ENCODE measurements around the gene LARGE2.

Gene LARGE2

DNA sequence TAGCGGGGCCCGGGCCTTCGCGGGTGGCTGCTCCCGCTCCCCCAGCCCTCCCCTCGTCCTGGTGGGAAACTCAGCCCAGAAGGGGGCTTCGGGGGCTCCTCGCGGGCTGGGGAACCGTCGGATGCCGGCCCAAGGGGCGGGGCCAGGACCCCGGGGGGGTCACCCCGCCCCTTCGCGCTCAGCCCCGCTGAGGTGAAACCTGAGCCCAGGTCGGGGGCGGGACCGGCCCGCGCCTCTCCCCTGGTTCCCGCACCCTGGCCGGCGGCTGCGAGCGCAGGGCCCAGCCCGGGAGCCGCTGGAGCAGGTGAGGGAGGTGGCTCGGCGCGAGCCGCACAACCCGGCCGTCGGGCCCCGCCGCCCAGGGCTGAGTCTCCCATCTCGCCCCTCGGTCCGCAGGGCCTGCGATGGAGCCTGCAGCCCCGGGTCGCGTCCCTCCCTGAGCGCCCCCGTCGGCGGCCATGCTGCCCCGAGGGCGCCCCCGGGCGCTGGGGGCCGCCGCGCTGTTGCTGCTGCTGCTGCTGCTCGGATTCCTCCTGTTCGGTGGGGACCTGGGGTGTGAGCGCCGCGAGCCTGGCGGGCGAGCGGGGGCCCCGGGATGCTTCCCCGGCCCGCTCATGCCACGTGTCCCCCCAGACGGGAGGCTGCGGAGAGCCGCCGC, at the start of gene LARGE2:
TSS of gene LARGE2 (plus strand) at position 232 of the 658 bp plus-strand sequence. CDS start at position 459, 227 bp downstream.
- DNase-seq (ENCODE audit: low read depth, low spot score), result no peak
- H3K27ac ChIP-seq, result no peak within 1 kb of the TSS

DNA sequence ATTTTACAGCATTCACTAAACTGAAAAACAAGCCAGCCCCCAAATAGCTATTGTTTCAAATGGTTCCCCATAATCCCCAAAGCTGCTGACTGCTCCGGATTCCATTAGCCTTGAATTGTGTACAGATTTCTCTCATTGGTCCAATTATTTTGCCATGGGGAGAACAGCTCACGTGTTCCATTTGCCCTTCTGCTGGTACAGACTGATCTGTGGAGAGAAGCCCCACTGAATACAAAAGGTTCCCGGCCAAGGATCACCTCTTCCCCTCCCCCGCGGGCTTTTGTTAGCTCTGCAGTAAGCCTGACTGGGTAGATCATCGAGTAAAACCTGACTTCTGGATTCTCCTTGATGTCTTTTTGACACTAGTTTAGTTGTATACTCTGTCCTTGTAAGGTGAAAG, 46.1 kb upstream of the LARGE2 start:
- DNase-seq (ENCODE audit: low read depth, low spot score), result no peak
- H3K27ac ChIP-seq, result no peak overlapping the region

DNA sequence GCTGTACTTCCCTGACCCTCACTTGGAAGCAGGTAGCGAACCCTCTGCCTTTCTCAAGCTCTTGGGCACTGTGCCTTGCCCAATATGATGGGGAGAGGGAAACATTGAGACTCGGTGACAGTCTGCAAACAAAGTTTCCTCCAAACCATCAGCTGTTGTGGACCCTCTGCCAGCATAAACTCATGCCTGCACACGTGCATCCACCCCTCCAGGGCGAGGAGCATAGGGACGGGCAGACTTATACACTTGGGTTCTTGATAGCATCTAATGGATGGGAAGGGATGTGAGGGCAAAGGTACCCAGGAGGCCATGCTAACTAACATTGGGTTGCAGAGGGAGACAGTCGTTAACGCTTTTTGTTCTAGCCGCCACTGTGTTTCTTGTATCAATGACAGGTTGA, 45.2 kb upstream of the LARGE2 start:
- H3K27ac ChIP-seq, result no peak overlapping the region
- no peak for DNase-seq (ENCODE audit: low read depth, low spot score)

DNA sequence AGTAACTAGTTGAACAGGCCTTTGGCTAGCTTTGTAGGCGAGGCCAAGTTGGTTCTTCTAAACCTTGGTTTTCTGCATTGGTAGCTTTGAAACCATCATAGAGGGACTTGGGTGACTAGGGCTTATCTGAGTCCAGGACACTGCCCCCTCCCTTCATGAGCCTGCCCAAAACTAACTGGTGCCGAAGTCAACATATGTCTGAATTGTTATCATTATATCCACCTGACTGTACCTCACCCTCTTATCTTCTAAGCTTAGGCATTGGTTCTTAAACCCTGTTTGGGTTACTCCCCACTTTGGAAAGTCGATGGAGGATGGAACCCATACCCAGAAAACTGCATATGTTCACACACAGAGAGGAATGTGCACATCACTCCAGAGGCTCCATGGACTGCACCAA, 44.6 kb upstream of the LARGE2 start:
- DNase-seq (ENCODE audit: low read depth, low spot score), result no peak
- H3K27ac ChIP-seq, result no peak overlapping the region

DNA sequence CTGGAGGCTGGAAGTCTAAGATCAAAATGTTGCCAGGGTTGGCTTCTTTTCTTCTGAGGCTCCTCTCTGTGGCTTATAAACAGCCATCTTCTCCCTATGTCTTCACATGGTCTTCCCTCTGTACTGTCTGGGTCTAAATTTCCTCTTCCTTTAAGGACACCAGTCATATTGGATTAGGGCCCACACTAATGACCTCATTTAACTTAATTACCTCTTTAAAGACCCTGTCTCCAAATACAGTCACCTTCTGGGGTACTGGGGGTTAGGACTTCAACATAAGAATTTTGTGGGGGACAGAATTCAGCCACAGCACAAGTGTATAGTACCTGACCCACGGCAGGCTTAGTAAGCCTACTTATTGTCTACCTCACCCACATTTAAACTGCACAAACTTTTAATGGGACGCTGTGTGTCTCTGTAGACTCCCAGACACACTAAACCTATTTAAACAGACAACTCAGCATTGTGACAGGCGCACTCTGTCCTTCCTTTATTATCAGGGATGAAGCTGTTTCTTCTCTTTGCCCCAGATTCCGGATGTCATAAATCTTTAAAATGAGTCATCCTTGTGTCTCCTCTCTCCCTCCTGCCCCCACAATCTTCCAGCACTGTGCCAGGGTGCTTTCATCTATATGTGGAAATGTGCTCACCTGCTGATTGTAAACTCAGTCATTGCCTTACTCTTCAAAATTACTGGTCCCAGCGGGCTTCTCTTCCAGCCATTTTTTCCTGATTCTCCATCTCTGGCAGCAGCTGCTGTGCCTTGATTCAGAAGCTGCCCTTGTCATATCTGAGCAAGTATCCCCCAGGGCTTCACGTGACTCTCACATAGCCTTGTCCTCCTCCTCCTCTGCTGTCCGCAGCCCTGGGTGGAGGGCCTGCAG, 42.4 kb upstream of the LARGE2 start:
- DNase-seq (ENCODE audit: low read depth, low spot score), result no peak
- H3K27ac ChIP-seq, result no peak overlapping the region

DNA sequence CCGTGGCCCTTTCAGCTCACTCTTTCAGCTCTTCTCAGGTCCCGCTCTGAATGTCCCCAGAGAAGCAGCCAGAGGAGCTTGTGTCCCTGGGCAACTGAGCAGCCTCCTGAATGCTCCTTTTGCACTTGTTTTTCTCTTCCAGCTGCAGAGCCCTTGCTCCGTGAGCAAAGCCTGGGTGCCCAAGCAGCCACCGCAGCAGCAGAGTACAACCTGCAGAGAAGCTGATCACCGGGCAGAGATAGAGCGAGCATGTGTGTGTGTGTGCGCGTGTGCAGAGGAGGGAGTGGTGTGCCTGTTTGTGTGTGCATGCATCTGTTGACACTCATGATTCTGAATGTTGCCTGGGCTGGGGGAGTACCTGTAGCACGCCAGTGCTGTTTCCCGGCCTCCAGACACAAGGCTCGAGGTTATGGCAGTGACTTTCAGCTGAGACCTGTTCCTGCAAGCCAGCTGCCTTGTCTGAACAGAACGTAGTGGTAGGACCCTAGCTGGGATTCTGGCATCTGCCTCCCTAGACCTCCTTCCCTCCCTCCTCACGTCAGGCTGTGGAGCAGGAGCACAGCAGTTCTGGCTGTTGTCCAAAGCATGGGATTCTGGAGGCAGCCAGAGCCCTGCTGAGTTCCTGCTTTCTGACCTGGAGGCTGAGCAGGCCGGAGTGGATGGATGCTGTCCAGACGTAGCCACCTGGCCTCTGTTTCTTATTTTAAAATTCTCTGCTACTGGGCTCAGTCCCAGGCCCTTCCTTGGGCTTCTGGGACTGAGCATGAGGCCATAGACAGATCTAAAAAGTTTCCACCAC, 41.5 kb upstream of the LARGE2 start:
- no peak for DNase-seq (ENCODE audit: low read depth, low spot score)
- H3K27ac ChIP-seq, result no peak overlapping the region

DNA sequence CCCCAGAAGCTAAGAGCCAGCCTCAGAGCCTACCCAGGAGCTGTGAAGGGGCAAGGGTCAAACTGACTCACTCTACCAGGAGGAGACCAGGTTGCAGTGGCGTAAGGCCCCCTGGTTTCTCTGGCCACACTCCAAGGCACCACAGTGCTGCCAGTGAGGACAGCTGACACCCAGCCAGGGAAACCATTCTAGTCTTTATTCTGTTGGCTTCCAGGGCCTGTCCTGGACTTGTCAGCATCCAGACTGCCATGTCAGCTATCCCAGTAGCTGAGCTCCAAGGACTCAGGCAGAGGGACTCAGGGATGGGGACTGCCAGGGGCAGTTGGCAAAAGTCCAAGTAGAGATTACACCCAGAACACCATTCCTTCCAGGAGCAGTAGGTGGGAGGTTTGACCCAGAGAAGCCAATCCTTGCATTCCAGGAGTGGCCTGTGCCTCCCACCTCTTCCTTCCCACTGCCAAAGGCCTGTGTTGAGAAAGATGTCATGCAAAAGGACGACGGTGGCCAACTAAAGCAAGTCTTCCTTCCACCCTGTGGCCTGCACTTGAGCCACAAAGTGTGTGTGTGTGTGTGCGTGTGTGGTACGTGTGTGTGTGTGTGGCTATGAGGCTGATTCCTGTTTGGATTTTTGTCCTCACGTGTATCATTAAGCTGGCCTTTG, 40.6 kb upstream of the LARGE2 start:
- no peak for DNase-seq (ENCODE audit: low read depth, low spot score)
- H3K27ac ChIP-seq, result no peak overlapping the region

DNA sequence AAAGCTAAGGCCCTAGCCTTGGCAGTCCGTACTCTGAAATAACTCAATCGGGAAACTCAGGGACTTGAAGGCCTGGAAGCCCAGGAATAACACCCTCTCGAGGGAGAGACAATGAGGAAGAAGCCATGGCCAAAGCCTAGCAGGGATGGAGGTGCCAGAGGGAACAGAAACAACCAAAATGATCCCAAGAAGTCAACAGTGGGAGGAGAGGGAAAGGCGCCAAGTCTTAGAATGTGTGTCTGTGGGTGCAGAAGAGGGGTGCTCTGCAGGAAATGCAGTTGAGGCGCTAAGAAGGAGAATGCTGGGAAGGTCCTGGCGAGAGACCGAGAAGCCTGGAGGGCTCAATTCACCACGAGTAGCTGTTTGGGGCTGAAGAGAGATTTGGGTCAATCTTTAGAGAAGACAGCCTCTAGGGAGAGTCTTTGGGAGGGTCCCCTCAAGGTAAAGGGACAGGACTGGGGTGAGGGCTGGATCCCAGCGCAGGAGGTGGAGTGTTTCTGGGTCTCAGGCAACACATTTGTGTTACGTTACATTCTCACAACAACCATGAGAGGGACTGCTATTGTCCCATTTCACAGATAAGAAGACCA, 37.8 kb upstream of the LARGE2 start:
- DNase-seq (ENCODE audit: low read depth, low spot score), result no peak

DNA sequence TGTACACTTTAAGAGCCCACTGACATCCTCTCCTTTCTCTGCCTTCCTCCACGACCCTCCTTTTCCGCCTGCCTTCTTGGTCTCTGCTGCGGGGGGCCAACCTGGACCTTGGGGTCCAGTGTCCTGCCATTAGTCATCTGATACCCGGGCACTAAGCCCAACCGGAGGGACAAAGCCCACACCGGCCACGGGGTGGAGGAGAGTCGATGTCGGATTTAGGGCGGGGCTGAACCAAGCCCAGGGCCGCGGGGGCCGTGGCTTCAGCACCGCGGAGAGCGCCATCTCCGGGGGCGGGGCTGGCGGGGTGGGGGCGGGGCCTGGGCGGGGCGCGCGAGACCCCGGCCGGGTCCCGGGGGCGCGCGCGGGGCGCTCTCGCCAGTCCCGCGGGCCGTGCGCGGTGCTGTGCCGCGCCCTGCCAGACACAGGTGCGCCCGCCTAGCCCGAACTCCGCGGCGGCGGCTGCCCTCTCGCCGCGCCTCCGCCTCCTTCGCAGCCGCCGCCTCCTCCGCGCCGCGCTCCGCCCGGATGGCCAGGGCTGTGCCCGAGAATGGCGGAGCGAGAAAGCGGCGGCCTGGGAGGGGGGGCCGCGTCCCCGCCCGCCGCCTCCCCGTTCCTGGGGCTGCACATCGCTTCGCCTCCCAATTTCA, 37.1 kb upstream of the LARGE2 start, which contains the start of gene MAPK8IP1:
TSS of gene MAPK8IP1 (plus strand) at position 378 of the 647 bp plus-strand sequence. CDS start at position 548, 170 bp downstream.
- no peak within 1 kb of the TSS for H3K27ac ChIP-seq
- DNase-seq (ENCODE audit: low read depth, low spot score), result no peak

More for the DNA sequence above, 37.8 kb upstream of the LARGE2 start:
- H3K27ac ChIP-seq, result no peak overlapping the region

DNA sequence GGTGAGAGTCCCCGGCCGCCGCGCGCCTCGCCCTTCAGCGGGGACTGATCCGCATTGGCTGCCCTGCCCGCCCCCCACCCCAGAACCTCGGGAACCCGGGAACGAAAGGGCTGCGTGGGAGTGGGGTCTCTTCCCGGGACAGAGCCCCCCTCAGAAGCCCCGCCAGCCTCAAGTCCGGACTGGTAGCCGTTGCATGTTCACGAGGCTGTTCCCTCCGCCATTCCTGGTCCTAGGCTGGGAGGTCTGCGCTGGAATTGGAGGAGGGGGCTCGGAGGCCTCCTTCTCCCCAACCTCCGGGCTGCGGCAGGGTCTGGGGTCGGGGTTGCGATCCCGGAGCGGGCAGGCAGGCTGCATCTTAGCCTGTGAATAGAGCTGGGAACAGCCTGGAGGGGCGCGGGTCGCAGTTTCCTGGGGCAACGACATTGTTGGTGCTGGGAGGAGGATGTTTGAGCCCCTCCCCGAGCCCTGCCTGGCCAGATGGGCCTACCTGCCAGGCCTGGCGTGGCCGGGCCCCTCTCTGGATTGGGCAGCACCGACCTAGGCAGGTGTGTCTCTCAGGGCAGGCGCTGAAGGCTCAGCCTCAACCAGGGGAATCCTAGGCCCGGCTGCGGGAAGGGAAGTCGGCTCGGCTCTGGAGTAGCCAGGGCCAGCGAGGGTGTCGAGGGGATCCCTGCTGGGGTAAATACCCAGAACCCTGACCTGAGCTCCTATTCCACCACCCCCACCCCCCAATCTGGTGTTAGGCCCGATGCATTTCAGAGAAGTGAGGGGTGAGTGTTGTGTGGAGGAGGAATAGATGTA, 36.3 kb upstream of the LARGE2 start:
- no peak for DNase-seq (ENCODE audit: low read depth, low spot score)
- no peak overlapping the region for H3K27ac ChIP-seq

DNA sequence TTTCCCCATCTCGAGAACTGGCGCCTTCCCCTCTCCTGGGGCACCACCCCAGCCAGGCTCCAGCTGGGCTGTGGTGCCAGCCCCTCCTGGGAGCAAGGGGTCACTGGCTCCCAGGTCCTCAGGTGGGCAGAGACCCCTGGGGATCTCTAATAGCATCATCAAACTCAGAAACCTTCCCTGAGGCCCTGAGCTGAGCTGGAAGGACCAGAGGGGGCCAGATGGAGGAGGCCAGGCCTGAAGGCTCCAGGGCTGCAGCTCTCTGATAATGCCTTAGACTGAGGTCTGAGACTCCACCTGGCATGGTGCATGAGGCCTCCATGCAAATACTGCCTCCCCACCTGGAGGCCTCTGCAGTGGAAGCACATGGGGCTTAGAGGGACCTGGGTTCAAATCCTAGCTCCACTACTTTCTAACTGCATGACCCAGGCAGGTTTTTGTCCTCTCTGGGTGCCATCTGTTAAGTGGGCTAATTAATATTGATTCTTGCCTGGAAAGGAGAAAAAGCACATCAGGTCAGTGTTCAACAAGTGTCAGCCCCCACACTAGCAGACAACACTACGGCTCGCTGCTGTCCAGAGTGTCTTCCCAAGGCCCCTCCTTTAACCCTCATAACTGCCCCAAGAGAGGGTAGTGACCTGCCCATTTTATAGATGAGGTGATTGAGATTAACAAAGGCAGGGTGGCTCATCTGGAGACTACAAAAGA, 35.5 kb upstream of the LARGE2 start:
- H3K27ac ChIP-seq, result no peak overlapping the region
- no peak for DNase-seq (ENCODE audit: low read depth, low spot score)

DNA sequence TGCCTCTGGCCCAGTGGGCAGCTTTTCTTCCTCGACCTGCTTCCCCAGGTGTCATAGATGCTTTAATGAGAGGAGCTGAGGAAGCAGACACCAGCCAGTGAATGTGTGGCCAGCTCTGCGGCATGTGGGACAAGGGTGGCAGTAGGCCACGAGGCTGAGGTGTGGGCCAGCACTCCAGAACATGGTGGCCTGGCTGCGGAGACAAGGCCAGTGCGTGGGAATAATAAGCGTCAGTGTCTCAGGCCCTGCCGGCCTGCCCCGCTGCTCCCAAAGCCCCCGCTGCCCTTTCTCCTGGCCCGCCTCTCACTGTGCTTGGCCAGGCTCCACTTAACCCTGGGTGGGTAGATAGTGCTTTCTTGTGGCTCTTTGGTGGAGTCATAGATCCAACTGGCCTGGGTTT, 34.9 kb upstream of the LARGE2 start:
- DNase-seq (ENCODE audit: low read depth, low spot score), result no peak

DNA sequence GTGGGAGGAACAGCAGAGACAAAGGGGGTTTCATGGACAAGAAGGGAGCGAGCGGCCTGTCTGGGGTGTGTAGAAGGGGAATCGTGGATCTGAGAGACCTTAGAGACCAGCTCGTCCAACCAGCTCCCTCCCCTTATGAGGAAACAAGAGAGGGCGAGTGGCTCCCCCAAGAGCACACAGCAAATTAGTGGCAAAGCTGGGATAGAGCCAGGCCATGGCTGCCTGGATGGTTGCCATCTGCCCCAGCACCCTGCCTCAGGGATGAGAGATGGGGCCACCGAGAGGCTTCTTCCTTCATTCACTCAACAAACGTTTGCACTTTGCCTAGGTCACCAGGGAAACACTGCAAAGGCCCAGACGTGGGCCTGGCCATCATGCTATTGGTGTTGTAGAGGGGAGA, 32.9 kb upstream of the LARGE2 start:
- no peak for DNase-seq (ENCODE audit: low read depth, low spot score)

More for the DNA sequence above, 34.9 kb upstream of the LARGE2 start:
- no peak overlapping the region for H3K27ac ChIP-seq

DNA sequence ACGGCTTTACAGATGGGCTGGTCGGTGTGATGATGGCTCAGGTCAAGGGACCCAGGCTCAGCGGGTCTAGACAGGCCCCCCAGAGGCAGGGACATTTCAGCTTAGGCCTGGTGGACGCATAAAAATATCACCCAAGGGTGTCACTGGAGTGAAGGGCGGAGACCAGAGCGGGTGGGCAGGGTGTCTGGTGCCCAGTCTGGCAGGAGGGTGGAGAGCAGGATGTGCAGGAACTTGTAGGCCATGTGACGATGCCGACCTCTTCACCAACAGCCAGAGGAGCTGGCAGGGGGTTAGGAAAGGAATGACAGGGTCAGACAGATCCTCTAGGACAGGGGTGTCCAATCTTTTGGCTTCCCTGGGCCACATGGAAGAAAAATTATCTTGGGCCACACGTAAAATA, 32.5 kb upstream of the LARGE2 start:
- H3K27ac ChIP-seq, result no peak overlapping the region
- DNase-seq (ENCODE audit: low read depth, low spot score), result no peak

More for the DNA sequence above, 32.9 kb upstream of the LARGE2 start:
- H3K27ac ChIP-seq, result no peak overlapping the region

DNA sequence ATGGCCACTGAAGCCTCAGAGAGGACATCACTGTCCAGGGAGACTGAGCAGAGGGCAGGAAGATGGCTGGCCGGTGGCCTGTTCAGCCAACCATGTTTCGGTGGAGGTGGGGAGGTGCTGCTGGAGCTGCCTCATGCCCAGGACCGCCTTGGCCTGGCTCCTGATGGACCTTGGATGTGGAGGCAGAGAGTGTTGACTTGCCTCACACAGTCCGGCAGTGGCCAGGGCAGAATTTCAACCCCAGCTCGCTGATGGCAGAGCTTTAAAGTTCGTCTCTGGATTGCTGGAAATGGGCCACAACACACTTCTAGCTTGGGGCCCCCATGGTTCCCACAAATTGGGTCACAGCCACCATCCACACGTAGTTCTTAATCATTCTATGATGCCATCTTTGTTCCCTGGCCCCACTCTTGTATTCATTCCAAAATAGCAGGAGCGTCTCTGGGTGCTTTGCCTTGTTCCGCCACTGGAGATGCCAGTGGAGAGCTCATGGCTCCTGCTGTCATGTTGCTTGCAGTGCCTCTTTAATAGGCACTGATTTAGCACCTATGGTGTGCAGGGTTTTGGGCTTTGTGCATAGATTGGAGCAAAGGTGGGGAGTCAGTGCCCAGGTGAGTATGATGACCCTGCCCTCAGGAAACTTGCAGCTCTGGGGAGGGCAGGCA, 31.4 kb upstream of the LARGE2 start:
- DNase-seq (ENCODE audit: low read depth, low spot score), result no peak
- no peak overlapping the region for H3K27ac ChIP-seq

DNA sequence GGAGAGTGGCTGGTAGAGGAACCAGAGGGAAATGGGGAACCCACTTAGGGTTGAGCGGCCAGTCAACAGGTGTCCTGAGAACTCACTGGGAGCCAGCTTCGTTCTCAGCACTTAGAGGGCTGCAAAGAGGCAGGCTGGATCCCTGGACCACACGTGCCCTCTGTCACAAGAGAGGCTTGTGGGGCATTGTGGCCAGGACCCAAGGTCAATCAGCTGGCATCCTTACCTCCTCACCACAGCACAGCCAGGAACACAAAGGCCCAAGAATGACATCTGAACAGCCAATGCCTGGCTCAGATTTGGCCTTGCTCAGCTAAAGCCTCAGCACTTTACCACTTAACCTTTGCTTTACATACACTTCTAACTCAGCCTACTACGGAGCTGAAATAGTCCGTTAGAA, 29.6 kb upstream of the LARGE2 start:
- DNase-seq (ENCODE audit: low read depth, low spot score), result no peak
- no peak overlapping the region for H3K27ac ChIP-seq

DNA sequence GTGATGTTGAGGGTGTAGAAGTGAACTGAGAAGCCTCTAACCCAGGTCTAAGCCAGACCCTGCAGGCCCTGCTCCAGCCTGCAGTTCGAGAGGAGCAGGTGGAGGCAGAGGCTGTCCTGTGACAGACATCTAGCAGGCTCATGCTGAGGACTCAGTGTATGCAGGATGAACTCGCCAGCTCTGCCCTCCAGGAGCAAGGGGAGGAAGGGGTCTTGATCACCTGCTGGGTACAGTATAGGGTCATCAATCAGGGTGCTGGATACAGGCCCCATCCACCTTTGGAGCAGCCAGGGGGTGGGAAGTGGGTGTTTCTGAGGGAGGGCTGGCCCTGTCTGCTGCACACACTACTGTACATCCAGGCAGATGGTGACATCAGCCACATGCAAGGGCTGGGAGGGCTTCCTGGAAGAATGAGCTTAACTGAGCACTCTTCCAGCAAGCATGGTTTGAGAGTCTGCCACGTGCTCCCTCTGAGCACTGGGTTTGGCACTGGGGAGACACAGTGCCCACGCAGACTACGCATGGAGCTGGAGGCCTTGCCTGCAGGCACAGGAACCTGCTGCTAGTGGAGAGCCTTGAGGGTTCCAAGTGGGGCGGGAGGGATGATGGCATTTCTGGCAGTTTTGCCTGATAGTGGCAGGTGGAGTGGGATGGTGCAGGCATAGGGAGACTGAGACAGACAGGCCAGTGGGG, 27.8 kb upstream of the LARGE2 start:
- H3K27ac ChIP-seq, result no peak overlapping the region
- DNase-seq (ENCODE audit: low read depth, low spot score), result no peak

All from epithelial cell of prostate (primary cell).